HG03196 (cell line): ENCODE results near the gene TM4SF4.

Source experiments
- ATAC-seq: cut with Tn5 transposase; IDR thresholded peaks from one replicate; pipeline ENCODE4 v1.9.1; 2021; ENCODE audit not compliant: unreplicated experiment

TM4SF4 gene

DNA sequence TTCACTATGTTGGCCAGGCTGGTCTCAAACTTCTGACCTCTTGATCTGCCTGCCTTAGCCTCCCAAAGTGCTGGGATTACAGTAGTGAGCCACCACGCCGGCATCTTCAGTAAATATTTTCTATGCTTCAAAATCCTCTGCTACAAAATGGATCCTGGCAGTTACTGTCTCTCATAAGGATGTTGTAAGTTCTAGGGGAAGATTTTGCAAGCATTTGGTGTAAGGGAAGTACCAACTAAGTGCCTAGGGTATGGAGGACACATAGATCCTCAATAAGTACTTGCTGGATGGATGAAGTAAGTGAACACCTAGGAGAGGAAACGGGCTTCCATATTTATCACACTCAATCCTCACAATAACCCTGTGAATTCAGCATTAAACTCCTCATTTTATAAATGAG is 6.6 kb downstream of the TM4SF4 start:
- ATAC-seq = no peak

DNA sequence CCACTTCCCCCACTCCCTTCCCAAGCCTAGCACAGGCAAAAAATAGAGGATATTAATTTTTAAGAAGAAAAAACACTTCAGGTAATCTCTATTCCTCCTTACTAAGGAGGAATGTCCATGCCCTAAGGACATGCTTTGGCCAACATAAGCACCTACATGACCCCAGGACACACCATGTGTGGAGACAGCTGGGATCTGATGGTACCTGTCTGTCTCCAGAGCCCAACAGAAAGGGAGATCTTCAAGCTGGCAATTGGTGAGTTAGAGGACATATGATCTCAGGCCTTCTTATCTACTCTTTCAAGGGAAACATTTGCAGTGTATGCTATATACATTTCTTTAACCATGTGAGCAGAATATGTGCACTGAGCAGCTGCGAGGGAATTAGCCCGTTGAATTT is 7.0 kb downstream of the TM4SF4 start:
- ATAC-seq = no peak

DNA sequence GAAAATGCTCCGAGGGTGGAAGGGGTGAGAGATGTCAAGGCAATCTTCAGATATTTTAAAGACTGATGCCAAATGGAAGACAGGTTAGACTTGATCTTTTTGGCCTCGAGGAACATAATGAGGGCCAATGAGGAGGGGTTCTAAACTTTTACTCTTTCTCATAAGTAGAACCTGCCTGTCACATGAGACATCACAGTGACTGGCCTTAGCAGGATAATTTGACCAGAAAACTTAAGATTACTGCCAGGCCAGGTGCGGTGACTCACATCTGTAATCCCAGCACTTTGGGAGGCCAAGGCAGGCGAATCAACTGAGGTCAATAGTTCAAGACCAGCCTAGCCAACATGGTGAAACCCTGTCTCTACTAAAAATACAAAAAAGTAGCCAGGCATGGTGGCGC is 12.2 kb downstream of the TM4SF4 start:
- no peak for ATAC-seq

DNA sequence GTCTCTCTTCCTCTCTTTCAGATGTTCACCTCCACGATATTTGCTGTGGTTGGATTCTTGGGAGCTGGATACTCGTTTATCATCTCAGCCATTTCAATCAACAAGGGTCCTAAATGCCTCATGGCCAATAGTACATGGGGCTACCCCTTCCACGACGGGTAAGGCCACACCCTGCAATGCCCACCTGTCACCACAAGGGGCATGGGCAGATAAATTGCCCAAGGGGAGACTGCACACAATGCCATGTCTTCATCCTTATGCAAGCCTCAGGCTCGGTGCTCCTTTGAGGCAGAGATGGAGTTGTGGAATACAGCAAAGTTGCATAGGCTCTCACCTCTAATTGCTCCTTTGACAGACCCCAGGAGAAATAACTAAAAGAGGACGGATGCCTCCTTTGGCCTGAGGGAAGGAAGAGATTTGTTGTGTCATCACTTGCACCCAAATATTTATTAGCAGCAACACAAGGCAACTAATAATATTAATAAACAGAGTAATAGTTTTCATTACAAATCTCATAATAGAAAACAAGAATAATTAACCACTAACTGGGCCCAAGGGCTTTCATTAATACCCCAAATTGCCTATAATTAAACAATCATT is 13.2 kb downstream of the TM4SF4 start:
- no peak for ATAC-seq

DNA sequence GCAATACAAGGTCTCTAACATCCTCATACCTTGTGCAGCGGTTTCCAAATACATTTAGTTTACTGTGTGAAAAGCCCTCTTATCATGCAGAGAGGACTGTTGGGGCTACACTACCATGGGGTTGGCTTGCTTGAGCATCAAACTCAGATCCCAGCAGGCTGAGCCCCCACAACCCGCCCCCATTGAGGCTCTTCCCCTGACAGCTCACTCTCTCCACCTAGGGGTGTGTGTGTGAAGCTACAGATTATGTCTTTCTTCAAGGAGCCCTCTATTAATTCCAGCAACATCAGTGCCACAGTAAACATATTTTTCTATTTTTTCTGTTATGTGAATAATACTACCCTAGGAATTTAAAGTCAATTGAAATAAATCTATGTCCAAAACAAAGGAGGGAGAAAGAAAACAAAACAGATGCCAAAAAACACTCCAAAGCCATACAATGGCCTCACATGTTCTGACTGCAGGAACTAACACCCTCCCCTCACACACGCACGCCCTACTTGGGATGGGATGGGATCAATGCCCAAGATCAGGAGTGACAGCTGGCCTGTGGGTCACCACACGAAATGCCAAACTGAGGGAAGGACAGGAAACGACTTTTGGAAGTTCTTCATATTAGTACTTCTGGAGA is 14.7 kb downstream of the TM4SF4 start:
- no peak for ATAC-seq

DNA sequence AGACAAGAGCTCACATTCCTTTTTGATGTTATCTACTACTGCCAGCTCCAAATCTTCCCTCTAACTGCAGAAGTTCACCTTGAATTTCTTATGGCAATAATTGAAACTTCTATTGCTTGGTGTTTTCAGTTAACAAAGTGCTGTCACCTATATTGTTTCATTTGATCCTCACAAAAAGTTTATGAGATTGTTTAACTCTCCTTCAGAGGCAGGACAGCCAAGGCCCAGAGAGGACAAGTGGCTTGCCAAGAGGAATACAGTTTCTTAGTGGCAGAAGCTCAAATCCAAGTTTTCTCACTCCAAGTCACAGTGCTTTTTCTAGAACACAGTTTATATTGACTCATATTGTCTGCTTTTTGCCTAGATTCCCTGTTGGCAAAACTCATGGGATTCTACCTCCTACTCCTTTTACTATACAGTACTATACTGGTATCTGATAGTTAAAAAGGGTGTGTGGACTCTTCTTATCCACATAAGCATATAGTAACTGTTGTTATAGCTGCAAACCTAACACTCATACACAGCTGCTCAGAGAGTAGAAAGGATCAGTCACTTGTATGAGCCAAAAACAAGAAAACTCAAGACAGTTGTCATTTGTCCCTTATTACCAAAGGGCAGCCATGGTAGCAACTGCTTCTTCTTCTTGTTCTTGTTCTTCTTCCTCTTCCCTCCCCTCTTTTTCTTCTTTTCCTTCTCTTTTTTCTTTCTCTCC is 15.9 kb downstream of the TM4SF4 start:
- no peak for ATAC-seq

DNA sequence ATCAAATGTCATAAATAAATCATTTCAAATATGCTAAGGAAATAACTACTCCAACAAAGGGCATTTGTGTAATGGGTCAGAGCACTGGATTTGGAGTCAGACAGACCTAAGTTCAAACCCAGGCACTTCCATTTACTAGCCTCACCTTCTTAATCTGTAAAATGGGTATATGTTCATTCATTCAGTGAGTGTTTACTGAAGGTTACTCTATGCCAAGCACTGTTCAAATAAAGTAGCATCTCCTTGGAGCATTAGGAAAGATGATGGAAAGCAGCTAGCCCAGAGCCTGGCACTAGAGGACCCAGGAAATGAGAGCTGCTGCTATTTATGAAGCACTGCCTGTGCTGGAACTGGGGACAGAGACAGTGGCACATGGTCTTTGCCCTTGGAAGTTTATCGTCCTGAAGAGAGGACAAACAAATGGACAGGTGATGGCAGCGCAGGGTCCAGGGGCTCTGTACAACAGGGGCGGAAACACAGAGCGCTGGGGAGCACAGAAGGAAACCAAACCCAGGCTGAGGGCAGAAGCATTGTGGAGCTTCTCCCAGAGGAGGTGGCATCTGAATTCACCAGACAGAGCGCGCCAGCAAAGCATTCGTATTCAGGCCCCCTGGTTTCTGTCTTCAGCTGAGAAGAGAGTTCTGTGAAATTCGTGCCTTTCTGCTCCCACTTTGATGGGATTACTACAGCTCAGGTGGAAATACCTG is 19.0 kb downstream of the TM4SF4 start:
- ATAC-seq = no peak

DNA sequence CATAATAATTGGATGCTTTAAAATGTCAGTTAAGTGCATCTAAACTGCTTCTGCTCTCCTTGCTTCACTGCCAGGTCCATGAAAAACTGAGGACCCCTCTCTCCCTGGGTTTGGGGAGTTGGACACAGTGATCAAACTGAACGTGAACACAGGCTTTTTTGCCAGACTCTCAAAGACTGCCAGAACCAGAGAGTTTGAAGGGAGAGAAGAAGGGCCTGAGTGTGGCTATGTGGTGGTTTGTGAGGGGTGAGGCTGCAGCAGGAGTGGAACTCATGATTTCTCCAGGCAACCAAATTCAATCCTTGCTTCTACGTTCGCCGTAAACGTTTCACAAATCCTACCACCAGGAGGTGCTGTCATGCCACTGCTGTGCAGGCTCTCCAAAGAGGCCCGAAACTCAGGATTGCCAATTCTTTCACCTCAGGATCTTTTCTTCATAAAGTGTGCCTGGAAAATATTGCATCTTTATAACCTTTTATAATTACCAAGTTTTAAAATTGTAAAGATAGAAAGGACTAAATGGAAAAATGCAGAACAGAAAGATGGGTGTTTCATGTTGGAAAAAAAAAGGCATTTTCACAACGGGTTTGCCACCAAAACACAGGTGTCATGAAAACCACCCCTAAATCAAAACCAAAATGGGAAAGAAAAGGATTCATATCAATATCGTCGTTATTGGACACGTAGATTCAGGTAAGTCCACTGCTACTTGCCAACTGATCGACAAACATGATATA is 19.7 kb downstream of the TM4SF4 start:
- ATAC-seq = no peak

DNA sequence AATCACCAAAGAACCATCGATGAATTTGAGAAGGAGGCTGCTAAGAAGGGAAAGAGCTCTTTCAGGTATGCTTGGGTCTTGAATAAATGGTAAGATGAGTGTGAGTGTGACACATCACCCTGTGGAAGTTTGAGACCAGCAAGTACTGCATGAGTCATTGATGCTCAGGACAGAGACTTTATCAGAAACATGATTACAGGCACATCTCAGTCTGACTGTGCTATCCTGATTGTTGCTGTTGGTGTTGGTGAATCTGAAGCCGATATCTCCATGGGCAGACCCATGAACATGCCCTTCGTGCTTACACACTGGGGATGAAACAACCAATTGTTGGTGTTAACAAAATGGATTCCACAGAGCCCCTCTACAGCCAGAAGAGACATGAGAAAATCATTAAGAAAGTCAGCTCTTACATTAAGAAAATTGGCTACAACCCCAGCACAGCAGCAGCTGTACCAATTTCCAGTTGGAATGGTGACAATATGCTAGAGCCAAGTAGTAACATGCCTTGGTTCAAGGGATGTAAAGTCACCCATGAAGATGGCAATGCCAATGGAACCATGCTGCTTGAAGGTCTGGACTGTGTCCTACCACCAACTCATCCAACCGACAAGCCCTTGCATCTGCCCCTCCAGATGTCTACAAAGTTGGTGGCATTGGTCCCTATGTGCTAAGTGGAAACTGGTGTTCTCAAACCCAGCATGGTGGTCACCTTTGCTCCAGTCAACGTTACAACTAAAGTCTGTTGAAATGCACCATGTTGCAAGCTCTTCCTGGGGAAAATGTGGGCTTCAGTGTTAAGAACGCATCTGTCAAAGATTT is 20.5 kb downstream of the TM4SF4 start:
- no peak for ATAC-seq

DNA sequence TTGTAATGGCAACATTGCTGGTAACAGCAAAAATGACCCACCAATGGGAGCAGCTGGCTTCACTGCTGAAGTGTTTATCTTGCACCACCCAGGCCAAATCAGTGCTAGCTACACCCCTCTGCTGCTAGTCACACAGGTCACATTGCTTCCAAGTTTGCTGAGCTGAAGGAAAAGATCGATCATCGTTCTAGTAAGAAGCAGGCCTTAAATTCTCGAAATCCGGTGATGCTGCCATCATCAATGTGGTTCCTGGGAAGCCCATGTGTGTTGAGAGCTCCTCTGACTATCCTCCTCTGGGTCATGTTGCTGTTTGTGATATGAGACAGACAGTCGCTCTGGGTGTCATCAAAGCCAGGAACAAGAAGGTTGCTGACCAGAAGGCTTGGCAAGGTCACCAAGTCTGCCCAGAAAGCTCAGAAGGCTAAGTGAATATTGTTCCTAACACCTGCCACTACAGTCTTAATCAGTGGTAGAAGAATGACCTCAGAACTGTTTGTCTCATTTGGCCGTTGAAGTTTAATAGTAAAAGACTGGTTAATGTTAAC is 21.2 kb downstream of the TM4SF4 start:
- ATAC-seq = no peak

DNA sequence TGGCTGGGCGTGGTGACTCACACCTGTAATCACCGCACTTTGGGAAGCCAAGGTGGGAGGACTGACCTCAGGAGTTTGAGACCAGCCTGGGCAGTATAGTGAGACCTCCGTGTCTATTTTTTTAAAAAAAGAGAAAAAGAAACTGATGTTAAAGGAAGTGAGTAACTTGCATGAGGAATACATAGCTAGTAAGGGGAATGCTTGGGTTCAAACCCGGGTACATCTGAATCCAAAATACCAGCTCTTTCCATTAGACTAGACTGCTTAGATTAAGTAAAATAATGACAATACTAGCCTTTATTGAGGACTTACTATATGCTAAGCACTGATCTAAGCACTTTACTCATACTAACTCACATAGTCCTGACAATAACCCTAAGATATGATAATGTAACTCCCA is 22.4 kb downstream of the TM4SF4 start:
- no peak for ATAC-seq

DNA sequence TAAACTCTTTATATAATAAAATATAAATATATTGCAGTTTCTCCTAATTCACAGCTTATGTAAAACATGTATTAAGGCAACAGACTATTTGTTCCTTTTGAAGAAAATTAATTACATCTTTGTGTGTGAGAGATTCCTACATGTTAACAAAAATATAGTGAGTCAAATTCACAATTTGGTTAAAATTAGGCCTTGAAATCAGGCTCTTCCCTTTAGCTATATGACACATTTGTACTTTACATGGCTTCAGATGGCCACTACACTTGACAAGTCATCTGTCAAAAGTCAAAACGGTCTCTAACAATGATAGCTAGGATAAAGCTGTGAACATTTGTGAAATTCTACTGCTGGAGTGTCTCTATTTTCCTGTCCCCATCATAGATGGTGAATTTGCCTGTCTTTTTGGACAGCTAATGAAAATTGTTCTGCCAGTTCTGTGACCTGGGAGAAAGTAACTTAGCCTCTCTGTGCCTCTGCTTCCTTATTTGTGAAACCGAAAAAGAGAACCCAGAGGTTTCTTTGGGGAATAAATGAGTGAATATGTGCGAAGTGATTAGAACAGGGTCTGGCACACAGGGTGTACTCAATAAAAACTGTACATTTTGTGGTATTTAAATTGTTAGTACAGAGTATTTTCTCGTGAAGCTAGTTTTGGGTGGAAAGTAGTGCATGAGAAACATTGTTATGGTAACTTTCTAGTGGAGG is 23.6 kb downstream of the TM4SF4 start:
- ATAC-seq = no peak

DNA sequence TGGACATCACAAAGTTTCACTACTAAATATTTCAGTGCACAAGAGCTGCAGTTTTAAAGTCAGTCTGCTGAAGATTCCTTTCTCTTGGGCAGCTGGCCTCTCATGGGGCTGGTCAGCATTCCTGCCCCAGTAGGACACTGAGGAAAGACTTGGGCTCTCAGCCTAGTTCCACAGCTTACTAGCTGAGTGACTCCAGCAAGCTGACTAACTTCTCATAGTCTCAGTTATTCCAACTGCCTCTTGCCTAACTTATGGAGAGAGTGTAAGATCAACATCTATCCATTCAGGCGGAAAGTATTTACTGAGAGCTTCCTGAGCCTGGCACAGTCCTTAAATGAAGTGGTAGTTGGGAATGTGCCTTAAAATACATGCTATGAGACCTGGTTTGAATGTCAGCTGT is 27.0 kb downstream of the TM4SF4 start:
- no peak for ATAC-seq

DNA sequence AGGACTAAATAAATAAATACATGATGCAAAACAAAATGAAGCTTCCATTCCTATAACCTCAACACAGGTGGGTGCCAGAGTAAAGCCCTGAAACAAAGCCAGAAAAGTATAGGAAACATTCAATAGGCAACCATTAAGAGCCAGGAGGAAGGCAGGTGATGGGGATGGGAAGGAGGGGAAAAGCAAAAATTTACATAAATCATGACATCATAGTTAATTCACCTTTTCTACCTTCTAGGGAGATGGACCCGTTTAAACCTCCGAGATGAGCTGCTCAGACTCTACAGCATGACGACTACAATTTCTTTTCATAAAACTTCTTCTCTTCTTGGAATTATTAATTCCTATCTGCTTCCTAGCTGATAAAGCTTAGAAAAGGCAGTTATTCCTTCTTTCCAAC is 27.9 kb downstream of the TM4SF4 start:
- ATAC-seq = no peak

DNA sequence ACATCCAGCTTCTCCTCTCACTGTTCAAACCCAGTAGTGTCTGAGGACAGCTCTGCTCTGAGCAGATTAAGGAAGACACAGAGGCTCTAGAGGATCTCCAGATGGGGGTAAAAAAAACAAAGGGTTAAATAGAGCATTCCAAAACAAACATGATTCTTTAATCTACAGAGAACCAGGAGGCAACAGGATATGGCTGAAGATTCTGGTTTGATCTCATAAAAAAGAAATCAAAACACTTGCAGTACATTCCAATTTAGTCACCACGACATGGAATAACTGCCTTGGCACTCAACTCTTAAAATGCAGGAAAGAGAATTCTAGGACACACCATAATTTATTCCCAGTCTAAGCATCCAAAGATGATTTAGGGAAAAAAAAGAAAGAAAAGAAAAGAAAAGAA is 32.0 kb downstream of the TM4SF4 start:
- ATAC-seq = no peak

DNA sequence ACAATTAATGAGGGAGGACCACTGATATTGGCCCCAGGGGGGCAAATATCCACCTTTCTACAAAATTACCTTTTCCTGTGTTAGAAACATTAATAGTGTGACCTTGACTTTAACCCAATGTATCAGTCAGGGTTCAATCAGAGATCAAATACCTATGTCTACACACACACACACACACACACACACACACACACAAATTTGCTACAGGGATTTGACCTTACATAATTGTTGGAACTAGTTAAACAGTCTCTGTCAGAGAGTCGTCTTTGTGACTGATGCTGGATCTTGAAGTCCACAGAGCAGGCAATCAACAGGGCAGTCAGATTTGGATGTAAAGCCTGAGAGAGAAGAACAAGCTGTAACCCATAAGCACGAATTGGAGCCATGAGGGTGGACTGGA is 32.5 kb downstream of the TM4SF4 start:
- no peak for ATAC-seq

DNA sequence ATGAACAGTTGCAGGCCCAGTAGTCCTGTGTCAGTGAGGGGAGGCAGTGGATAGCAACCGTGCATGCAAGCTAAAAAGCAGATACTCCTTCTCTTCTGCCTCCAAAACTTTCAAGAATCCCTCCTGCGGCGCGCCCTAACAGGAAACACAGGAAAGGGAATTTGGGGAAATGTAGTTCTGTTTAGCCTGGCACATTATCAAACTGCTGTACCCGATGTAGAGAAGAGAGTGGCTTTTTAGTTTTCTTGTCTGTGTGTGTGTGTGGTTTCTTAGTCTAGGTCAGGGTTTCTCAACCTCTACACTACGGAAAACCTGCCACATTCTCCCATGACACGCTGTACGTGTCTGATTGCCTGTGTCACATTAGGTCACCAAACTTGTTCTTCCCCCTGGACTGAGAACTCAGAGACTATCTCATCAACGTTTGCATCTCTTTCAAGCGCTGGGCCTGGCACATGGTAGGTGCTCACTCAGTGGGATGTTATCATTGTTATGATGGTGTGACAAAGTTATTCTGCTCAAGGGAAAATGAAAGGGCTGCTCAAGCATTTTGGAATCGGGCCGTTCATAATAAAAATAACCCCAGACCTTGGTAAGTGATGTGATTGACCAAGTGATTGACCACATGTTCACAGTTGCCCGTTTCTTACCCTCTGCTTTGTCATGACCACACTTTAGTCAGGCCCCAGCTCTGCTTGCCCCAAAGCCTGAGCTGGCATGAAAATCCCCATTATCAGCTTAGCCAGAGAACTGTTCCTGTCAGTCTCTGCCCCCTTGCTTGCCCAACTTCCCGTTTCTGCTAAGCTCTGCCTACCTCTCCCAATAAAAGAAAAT is 33.2 kb downstream of the TM4SF4 start:
- ATAC-seq = no peak

DNA sequence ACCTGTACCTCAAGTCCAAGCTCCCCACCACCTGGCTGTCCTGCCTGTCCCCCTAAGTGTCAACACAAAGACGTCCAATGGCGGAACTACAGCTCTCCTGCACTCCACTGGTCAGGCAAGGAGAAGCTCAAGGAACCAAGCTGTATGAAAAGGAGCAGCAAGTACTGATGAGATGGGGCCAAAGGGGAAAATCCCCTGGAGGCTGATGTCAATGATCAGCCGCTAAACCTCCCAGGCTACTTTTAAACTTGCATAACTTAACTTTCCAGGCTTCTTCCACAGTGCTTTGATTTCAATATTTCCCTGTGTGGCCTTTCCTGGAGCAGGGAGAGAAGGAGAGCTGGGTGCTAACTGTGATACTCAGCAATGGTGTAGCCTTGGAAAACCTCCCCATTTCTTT is 35.0 kb downstream of the TM4SF4 start:
- no peak for ATAC-seq

DNA sequence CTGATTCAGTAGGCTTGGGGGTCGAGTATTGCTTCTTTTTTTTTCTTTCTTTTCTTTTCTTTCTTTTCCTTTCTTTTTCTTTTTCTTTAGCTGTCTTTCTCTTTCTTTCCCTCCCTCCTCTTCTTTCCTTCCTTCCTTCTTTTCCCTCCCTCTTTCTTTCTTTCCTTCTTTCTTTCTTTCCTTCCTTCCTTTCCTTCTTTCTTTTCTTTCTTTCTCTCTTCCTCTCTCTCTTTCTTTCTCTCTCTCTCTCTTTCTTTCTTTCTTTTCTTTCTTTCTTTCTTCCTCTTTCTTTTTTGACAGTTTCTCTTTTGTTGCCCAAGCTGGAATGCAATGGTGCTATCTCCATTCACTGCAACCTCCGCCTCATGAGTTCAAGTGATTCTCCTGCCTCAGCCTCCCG is 36.0 kb downstream of the TM4SF4 start:
- no peak for ATAC-seq
